ENCODE data around the gene PRAMEF17. TPM values are rescaled to one million over a fixed set of nuclear protein-coding genes. Genes with fewer than 3 reads are reported as not detected.
"Not testable (repeated sequence)": the region's sequence is repeated elsewhere in the genome, so short reads cannot be mapped to it uniquely, and the experiment has no call there.

PRAMEF17 gene
- total RNA-seq, 2 donors from 2014 or later: not detected

- Histone ChIP-seq H3K9ac (ENCODE audit: extremely low read depth, low read length, poor library complexity, severe bottlenecking) (no peak overlapping the region), H3K27me3 (ENCODE audit: control insufficient read depth, insufficient read depth, low read length, poor library complexity, severe bottlenecking) (no peaks in the 10 kb centered on the region), H3K9me3 (ENCODE audit: control insufficient read depth, low read length) (peaks cover 28% of the 10 kb centered on the region), H3K36me3 (ENCODE audit: control insufficient read depth, insufficient read depth, low read length) (no peaks in the 10 kb centered on the region), H3K27ac (ENCODE audit: low read depth, low read length) (no peak overlapping the region), H3K4me3 (ENCODE audit: low read length) (no peak overlapping the region), H3K4me1 (ENCODE audit: control insufficient read depth, insufficient read depth, low read length) (no peaks in the 10 kb centered on the region)
- no peak for TF ChIP-seq CTCF (conservative IDR thresholded peaks at IDR 0.05)
- Mint-ChIP-seq H3K36me3 (ENCODE audit: low read depth) (no peaks in the 10 kb centered on the region), H3K9me3 (peaks cover 85% of the 10 kb centered on the region), H3K4me1 (no peaks in the 10 kb centered on the region), H3K4me3 (no peak overlapping the region), H3K27me3 (ENCODE audit: insufficient read depth) (no peaks in the 10 kb centered on the region), H3K27ac (no peak overlapping the region)
- DNase-seq: no peak
- 67 to 74% methylated on average over 1 to 3 of the region's 3 CpGs for WGBS, 2 experiments (ENCODE audit: insufficient coverage in 1 of 2, insufficient read length in 1 of 2)
Observed at GRCh38 chr1:13435458-13435857, 46.0 kb downstream of the PRAMEF17 start.

GRCh38 chr1:13439104-13439783 is 49.8 kb downstream of the PRAMEF17 start:
- peaks cover 21% of the 10 kb centered on the region for H3K9me3 ChIP-seq (ENCODE audit: control insufficient read depth, low read length)
- H3K27ac Mint-ChIP-seq; H3K4me1 ChIP-seq (ENCODE audit: control insufficient read depth, insufficient read depth, low read length); H3K27me3 ChIP-seq (ENCODE audit: control insufficient read depth, insufficient read depth, low read length, poor library complexity, severe bottlenecking); H3K4me1 Mint-ChIP-seq; H3K36me3 Mint-ChIP-seq (ENCODE audit: low read depth); H3K4me3 ChIP-seq (ENCODE audit: low read length); H3K36me3 ChIP-seq (ENCODE audit: control insufficient read depth, insufficient read depth, low read length); DNase-seq; H3K9ac ChIP-seq (ENCODE audit: extremely low read depth, low read length, poor library complexity, severe bottlenecking); H3K27ac ChIP-seq (ENCODE audit: low read depth, low read length); H3K4me3 Mint-ChIP-seq; H3K27me3 Mint-ChIP-seq (ENCODE audit: insufficient read depth): not testable (repeated sequence)
- peaks cover 79% of the 10 kb centered on the region for H3K9me3 Mint-ChIP-seq
- WGBS, 2 experiments (ENCODE audit: insufficient coverage in 1 of 2, insufficient read length in 1 of 2): 86 to 87% methylated on average over 13 to 49 of the region's 49 CpGs

Other genes with a start within 250 kb of the PRAMEF17 start
- not detected for gene PRAMEF26, start 233.6 kb upstream of the PRAMEF17 start, total RNA-seq
- gene HNRNPCL4, start 224.0 kb upstream of the PRAMEF17 start, total RNA-seq: not detected
- not detected for gene PRAMEF9, start 217.8 kb upstream of the PRAMEF17 start, total RNA-seq
- gene PRAMEF13, start 188.2 kb upstream of the PRAMEF17 start, total RNA-seq: not detected
- not detected for gene PRAMEF18, start 163.5 kb upstream of the PRAMEF17 start, total RNA-seq
- not detected for gene PRAMEF5, start 135.4 kb upstream of the PRAMEF17 start, total RNA-seq
- gene PRAMEF8, start 104.5 kb upstream of the PRAMEF17 start, total RNA-seq: not detected
- gene PRAMEF33, start 86.1 kb upstream of the PRAMEF17 start, total RNA-seq: not detected
- gene PRAMEF15, start 74.1 kb upstream of the PRAMEF17 start, total RNA-seq: not detected
- not detected for gene PRAMEF14, start 42.5 kb upstream of the PRAMEF17 start, total RNA-seq
- not detected for gene PRAMEF19, start 17.7 kb upstream of the PRAMEF17 start, total RNA-seq
- not detected for gene PRAMEF20, start 20.8 kb downstream of the PRAMEF17 start, total RNA-seq
- gene LRRC38, start 124.4 kb downstream of the PRAMEF17 start, total RNA-seq: under 1 TPM; 0.46 to 0.51 TPM
- 10 to 100 TPM; 29.9 to 43.2 TPM for gene PDPN, start 194.2 kb downstream of the PRAMEF17 start, total RNA-seq